K562 (cell line): ENCODE results near the gene MEIS2. TPM values are rescaled to one million over a fixed set of nuclear protein-coding genes. Genes with fewer than 3 reads are reported as not detected.

ENCODE experiments used
- ATAC-seq: fragments of 200-7000 bp; cut with Tn5 transposase; 3 replicates; pipeline ENCODE4 v1.9.1; 2020; ENCODE audit warnings: moderate library complexity
- BruUV-seq: library from RNA; stranded (reverse); fragments of 400-500 nt; replicated peaks from 2 replicates; lab custom pipeline; 2021; lab: Mats Ljungman, UMichigan
- CTCF ChIA-PET: fragments of 300-600 bp; formaldehyde crosslinking; extraction: SDS; loops from one replicate; lab custom pipeline; 2021; ENCODE audit warnings: low intra/inter-chr PET ratio; lab: Yijun Ruan, JAX
- POLR2A ChIA-PET: fragments of 300-600, 350-650 bp; sonication (Branson Sonifier 250); formaldehyde crosslinking; extraction: SDS; loops from one replicate; lab custom pipeline; 2021; ENCODE audit warnings: antibody characterized with exemption, inconsistent platforms; lab: Yijun Ruan, JAX
- DNase-seq, 4 experiments: peaks; one replicate each; pipeline versions ENCODE4 v3.0.0 to v3.0.0-alpha.2; 2011 to 2018; ENCODE audit warnings: low spot score in 3 of 4, mixed read lengths in 3 of 4; ENCODE audit errors: extremely low read depth in 1 of 4
- FAIRE-seq: peaks from 2 replicates; lab custom pipeline; 2011; peaks lifted over from hg19 to GRCh38; lab: Jason Lieb, UNC
- H2AFZ ChIP-seq: 2 replicates; pipeline ENCODE4 v1.6.0; 2011; ENCODE audit warnings: low read depth, low read length, control low read depth, inconsistent platforms
- H3K27ac ChIP-seq: fragments of 200-600 bp; 3 replicates; pipeline ENCODE4 v1.8.0; 2011; ENCODE audit warnings: low read depth, mild to moderate bottlenecking, control low read depth, inconsistent platforms, low read length, moderate library complexity, mixed read lengths; ENCODE audit errors: extremely low read depth
- H3K27me3 ChIP-seq, 2 experiments: fragments of 300-600 bp in 1 of 2; 2 replicates in 1 of 2; 3 replicates in 1 of 2; pipeline versions ENCODE4 v1.6.0 to v1.8.0; 2011; ENCODE audit warnings: inconsistent platforms in 2 of 2, low read length in 2 of 2, mild to moderate bottlenecking in 1 of 2, mixed read lengths in 1 of 2, moderate library complexity in 1 of 2; ENCODE audit not compliant: control insufficient read depth in 2 of 2, insufficient read depth in 2 of 2
- H3K36me3 ChIP-seq: fragments of 300-600 bp; 3 replicates; pipeline ENCODE4 v1.8.0; 2011; ENCODE audit warnings: mild to moderate bottlenecking, low read length, inconsistent platforms; ENCODE audit not compliant: control insufficient read depth, insufficient read depth
- H3K4me1 ChIP-seq, 2 experiments: fragments of 200-600 bp in 1 of 2; replicated peaks in 1 of 2; 2 replicates in 1 of 2; 3 replicates in 1 of 2; pipeline versions ENCODE4 v1.5.1 to v1.8.0; 2011; ENCODE audit warnings: inconsistent platforms in 2 of 2, low read length in 2 of 2, mild to moderate bottlenecking in 1 of 2, mixed read lengths in 1 of 2, moderate library complexity in 1 of 2; ENCODE audit not compliant: control insufficient read depth in 2 of 2, insufficient read depth in 2 of 2
- H3K4me2 ChIP-seq: 2 replicates; pipeline ENCODE4 v1.6.1; 2011; ENCODE audit warnings: low read length, control low read depth, inconsistent platforms, mixed read lengths; ENCODE audit not compliant: insufficient read depth
- H3K4me3 ChIP-seq: fragments of 200-600 bp; sonication (generic), shearing (Covaris generic); 2 replicates; pipeline ENCODE4 v1.5.1; 2016; ENCODE audit warnings: control low read depth, inconsistent platforms
- H3K79me2 ChIP-seq: fragments of 200-600 bp; 3 replicates; pipeline ENCODE4 v1.8.0; 2011; ENCODE audit warnings: low read length, inconsistent platforms; ENCODE audit not compliant: control insufficient read depth, insufficient read depth
- H3K9ac ChIP-seq, 2 experiments: 2 replicates each; pipeline versions ENCODE4 v1.6.0 to v1.6.1; 2011; ENCODE audit warnings: low read depth in 2 of 2, low read length in 2 of 2, control low read depth in 1 of 2, inconsistent platforms in 1 of 2, mild to moderate bottlenecking in 1 of 2, mixed read lengths in 1 of 2; ENCODE audit not compliant: insufficient read depth in 1 of 2
- H3K9me1 ChIP-seq: one replicate; pipeline ENCODE4 v1.6.0; 2011; ENCODE audit warnings: inconsistent platforms, mild to moderate bottlenecking, low read length, moderate library complexity; ENCODE audit not compliant: control insufficient read depth, insufficient read depth
- H3K9me3 ChIP-seq: replicated peaks from 2 replicates; pipeline ENCODE4 v1.5.1; 2011; ENCODE audit warnings: low read depth, low read length, inconsistent platforms; ENCODE audit not compliant: control insufficient read depth, insufficient read depth
- H4K20me1 ChIP-seq: replicated peaks from 2 replicates; pipeline ENCODE4 v1.6.1; 2011; ENCODE audit warnings: low read length, inconsistent platforms, mixed read lengths; ENCODE audit not compliant: control insufficient read depth, insufficient read depth
- ESRRA ChIP-seq: fragments of 450-650 bp; IDR thresholded peaks from 2 replicates; pipeline ENCODE4 v1.6.1; 2014; ENCODE audit warnings: low read depth, mild to moderate bottlenecking, moderate library complexity, borderline replicate concordance
- EZH2 ChIP-seq: IDR thresholded peaks from 2 replicates; pipeline ENCODE4 v1.6.1; 2012; ENCODE audit warnings: low read depth, mild to moderate bottlenecking, inconsistent platforms, low read length, borderline replicate concordance
- FOXJ3 ChIP-seq: sonication (generic); formaldehyde crosslinking; IDR thresholded peaks from 2 replicates; pipeline ENCODE4 v1.4.0; 2020; ENCODE audit warnings: mild to moderate bottlenecking, missing genetic modification reagents
- PCBP2 ChIP-seq: fragments of 200-400 bp; formaldehyde crosslinking; IDR thresholded peaks from 2 replicates; pipeline ENCODE4 v1.6.1; 2018; ENCODE audit warnings: low read length, low read depth, mild to moderate bottlenecking, moderate library complexity; ENCODE audit not compliant: poor library complexity, severe bottlenecking
- RUNX1 ChIP-seq: sonication (generic); IDR thresholded peaks from 2 replicates; pipeline ENCODE4 v1.6.1; 2016; ENCODE audit warnings: antibody characterized with exemption, low read depth
- SAFB ChIP-seq: fragments of 200-400 bp; formaldehyde crosslinking; IDR thresholded peaks from 2 replicates; pipeline ENCODE4 v1.6.1; 2017; ENCODE audit warnings: low read depth, low read length, borderline replicate concordance
- SMAD3 ChIP-seq: fragments of 450-650 bp; formaldehyde crosslinking; conservative IDR thresholded peaks from 2 replicates; pipeline ENCODE4 v1.4.0; 2020; ENCODE audit warnings: mild to moderate bottlenecking
- TAF15 ChIP-seq: fragments of 200-400 bp; formaldehyde crosslinking; IDR thresholded peaks from 2 replicates; pipeline ENCODE4 v1.6.1; 2017; ENCODE audit warnings: mild to moderate bottlenecking, low read depth, low read length, moderate library complexity
- U2AF2 ChIP-seq: fragments of 200-400 bp; formaldehyde crosslinking; optimal IDR thresholded peaks from 2 replicates; pipeline ENCODE3; 2017; ENCODE audit warnings: low read depth, mild to moderate bottlenecking, low read length
- ZBTB1 ChIP-seq: sonication (generic); formaldehyde crosslinking; IDR thresholded peaks from 2 replicates; pipeline ENCODE4 v1.8.1; 2023; ENCODE audit warnings: missing genetic modification reagents, low read depth, mild to moderate bottlenecking, borderline replicate concordance
- ZC3H11A ChIP-seq: IDR thresholded peaks from 2 replicates; pipeline ENCODE4 v1.6.1; 2012; ENCODE audit warnings: low read depth, low read length, improper control_type of control experiment
- ZFP1 ChIP-seq: fragments of 450-650 bp; formaldehyde crosslinking; IDR thresholded peaks from 2 replicates; pipeline ENCODE4 v1.4.0; 2020; ENCODE audit warnings: mild to moderate bottlenecking, mixed read lengths
- ZNF134 ChIP-seq: fragments of 250-450 bp; sonication (Bioruptor Pico); conservative IDR thresholded peaks from 2 replicates; pipeline ENCODE4 v1.4.0; 2020
- WGBS: fragments of 100-300 bp; shearing (Covaris generic); methylation state at CpG from one replicate; pipeline ENCODE4 v1.1.6; 2016; ENCODE audit warnings: low coverage, mixed read lengths; ENCODE audit not compliant: insufficient coverage; ENCODE audit errors: missing lambda C conversion rate; 5-methylcytosine and 5-hydroxymethylcytosine counted together
- in situ Hi-C: fragments of 300-500 bp; cut with MboI; formaldehyde crosslinking; loops from 4 replicates; pipeline ENCODE4 v1.15.0; 2018; ENCODE audit warnings: inconsistent platforms, mixed read lengths
- intact Hi-C: fragments of 100-400 bp; cut with micrococcal nuclease; formaldehyde crosslinking; loops from 2 replicates; pipeline ENCODE4 v1.14.2; 2022
- polyA plus RNA-seq, 8 experiments: library from polyadenylated mRNA; depleted of rRNA in 4 of 8; stranded (reverse) in 5 of 8; unstranded in 3 of 8; fragments of >200 nt; fragmentation: Nextera tagmentation in 2 of 8; fragmentation: Illumina TruSeq in 1 of 8; extraction: Ambion mirVana in 2 of 8; extraction: Trizol in 1 of 8; gene quantifications; 2 replicates each; pipeline versions ENCODE4 v1.2.1 to v1.2.3, GENCODE V29; 2011 to 2014; ENCODE audit warnings: inconsistent platforms in 1 of 8, missing spikeins in 1 of 8
- total RNA-seq, 7 experiments: library from RNA; depleted of rRNA in 6 of 7; stranded (reverse); fragments of >200 nt in 6 of 7; fragmentation: Illumina TruSeq in 2 of 7; extraction: Trizol in 2 of 7; gene quantifications; 2 replicates each; pipeline versions ENCODE4 v1.2.1 to v1.2.3, GENCODE V29; 2011 to 2021; ENCODE audit warnings: low replicate concordance in 1 of 7
- TF ChIP-seq, protein P1 (sequence below): fragments of 450-650 bp; formaldehyde crosslinking; IDR thresholded peaks from 2 replicates; pipeline ENCODE4 v1.4.0; 2020; ENCODE audit warnings: mild to moderate bottlenecking, mixed read lengths
- TF ChIP-seq, protein P2 (sequence below): fragments of 250-450 bp; sonication (Bioruptor Pico); IDR thresholded peaks from 2 replicates; pipeline ENCODE4 v1.5.0; 2020; ENCODE audit warnings: mild to moderate bottlenecking
- TF ChIP-seq, protein P3 (sequence below), 2 experiments: IDR thresholded peaks in 1 of 2; conservative IDR thresholded peaks in 1 of 2; 2 replicates each; pipeline ENCODE4 v1.6.1; 2016; ENCODE audit warnings: low read depth in 2 of 2, mild to moderate bottlenecking in 1 of 2, missing compliant biosample characterization in 1 of 2, missing genetic modification characterization in 1 of 2, moderate library complexity in 1 of 2

The MEIS2 gene
- total and polyA plus RNA-seq, 9 of the 15 experiments (the other 6 are each of a cell fraction or from before 2014, with no cell fraction given): 7.5 to 64.2 (median 22.3) TPM

DNA sequence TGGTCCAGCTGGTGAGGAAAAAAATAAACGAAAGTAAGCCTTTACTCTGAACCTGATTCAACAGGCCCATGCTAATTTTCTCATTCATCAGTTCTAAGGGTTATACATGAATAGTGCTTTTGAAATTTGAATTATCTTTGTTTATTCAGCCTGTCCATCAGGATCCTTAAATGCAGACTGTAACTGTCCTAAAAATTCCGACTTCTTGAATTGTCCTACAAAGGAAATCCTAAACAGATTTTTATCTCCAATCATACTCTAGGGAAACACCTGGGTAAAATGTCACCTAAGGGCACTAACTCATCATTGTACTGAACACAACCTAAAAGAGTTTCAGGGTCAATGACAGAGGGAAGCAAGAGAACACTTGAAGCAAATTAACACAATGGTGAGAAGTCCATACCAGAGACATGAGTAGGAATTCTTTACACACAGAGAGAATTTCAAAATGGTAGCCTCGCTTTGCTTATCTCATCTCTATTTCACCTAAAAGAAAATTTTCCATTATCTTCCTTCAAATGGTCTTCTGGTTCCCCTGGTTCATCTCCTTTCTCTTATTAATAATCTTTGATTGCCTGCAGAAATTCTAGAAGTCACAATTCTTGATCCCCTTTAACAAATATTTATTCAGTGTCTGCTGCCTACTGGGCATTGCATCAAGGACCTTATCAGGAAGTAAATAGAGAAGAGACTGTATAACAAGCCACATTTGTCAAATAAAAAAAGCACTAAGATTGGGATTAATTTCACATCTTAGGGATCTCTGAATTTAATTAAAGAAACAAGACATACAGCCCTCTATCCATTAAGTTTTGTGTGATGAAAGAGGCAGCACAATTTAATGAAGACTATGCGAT is 182.7 kb downstream of the MEIS2 start:
- intact Hi-C loops: no loop called here
- in situ Hi-C loops: no loop called here
- no peak for TF ChIP-seq SMAD3 (CRISPR knock-in tag)
- TF ChIP-seq, protein P1, sequence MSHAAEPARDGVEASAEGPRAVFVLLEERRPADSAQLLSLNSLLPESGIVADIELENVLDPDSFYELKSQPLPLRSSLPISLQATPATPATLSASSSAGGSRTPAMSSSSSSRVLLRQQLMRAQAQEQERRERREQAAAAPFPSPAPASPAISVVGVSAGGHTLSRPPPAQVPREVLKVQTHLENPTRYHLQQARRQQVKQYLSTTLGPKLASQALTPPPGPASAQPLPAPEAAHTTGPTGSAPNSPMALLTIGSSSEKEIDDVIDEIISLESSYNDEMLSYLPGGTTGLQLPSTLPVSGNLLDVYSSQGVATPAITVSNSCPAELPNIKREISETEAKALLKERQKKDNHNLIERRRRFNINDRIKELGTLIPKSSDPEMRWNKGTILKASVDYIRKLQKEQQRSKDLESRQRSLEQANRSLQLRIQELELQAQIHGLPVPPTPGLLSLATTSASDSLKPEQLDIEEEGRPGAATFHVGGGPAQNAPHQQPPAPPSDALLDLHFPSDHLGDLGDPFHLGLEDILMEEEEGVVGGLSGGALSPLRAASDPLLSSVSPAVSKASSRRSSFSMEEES (CRISPR knock-in tag): no peak
- no peak for TF ChIP-seq ZFP1 (CRISPR knock-in tag)
- no peak for TF ChIP-seq ESRRA
- TF ChIP-seq, protein P2, sequence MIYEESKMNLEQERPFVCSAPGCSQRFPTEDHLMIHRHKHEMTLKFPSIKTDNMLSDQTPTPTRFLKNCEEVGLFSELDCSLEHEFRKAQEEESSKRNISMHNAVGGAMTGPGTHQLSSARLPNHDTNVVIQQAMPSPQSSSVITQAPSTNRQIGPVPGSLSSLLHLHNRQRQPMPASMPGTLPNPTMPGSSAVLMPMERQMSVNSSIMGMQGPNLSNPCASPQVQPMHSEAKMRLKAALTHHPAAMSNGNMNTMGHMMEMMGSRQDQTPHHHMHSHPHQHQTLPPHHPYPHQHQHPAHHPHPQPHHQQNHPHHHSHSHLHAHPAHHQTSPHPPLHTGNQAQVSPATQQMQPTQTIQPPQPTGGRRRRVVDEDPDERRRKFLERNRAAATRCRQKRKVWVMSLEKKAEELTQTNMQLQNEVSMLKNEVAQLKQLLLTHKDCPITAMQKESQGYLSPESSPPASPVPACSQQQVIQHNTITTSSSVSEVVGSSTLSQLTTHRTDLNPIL (CRISPR knock-in tag): no peak
- no peak for TF ChIP-seq TAF15
- TF ChIP-seq U2AF2: no peak
- no peak for TF ChIP-seq ZBTB1 (CRISPR knock-in tag)
- no peak for TF ChIP-seq RUNX1
- no peak for TF ChIP-seq SAFB
- TF ChIP-seq EZH2: no peak
- TF ChIP-seq, protein P3, sequence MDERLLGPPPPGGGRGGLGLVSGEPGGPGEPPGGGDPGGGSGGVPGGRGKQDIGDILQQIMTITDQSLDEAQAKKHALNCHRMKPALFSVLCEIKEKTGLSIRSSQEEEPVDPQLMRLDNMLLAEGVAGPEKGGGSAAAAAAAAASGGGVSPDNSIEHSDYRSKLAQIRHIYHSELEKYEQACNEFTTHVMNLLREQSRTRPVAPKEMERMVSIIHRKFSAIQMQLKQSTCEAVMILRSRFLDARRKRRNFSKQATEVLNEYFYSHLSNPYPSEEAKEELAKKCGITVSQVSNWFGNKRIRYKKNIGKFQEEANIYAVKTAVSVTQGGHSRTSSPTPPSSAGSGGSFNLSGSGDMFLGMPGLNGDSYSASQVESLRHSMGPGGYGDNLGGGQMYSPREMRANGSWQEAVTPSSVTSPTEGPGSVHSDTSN (CRISPR knock-in tag; IDR thresholded peaks at IDR 0.05; ENCODE audit: low read depth): no peak
- TF ChIP-seq, protein P3 (tag; conservative IDR thresholded peaks at IDR 0.05; ENCODE audit: low read depth): no peak
- no peak for TF ChIP-seq ZC3H11A
- TF ChIP-seq ZNF134 (CRISPR knock-in tag): no peak
- TF ChIP-seq FOXJ3: no peak
- TF ChIP-seq PCBP2: no peak

More for the DNA sequence above, 182.7 kb downstream of the MEIS2 start:
- Histone ChIP-seq H3K79me2 (no peaks in the 10 kb centered on the region; the same call in 2 of the 3 replicates), H3K4me2 (no peak overlapping the region), H2AFZ (no peak overlapping the region), H3K9me3 (no peaks in the 10 kb centered on the region), H3K9ac (no peak overlapping the region), H3K4me3 (no peak overlapping the region), H4K20me1 (no peaks in the 10 kb centered on the region), H3K9me1 (no peaks in the 10 kb centered on the region), H3K27ac (no peak overlapping the region), H3K27me3 (no peaks in the 10 kb centered on the region), H3K36me3 (peaks cover 3% of the 10 kb centered on the region; the same call in 1 of the 3 replicates), H3K4me1 (no peaks in the 10 kb centered on the region)
- POLR2A ChIA-PET: interaction anchor here (1.4 kb wide), 1 partner anchor 180 kb away, joined by 3 read pairs; no protein-coding TSS in a partner anchor
- no peak for FAIRE-seq
- DNase-seq: no peak
- ATAC-seq: no peak
- CTCF ChIA-PET: no interaction called here
- 77% methylated on average over 4 of the region's 4 CpGs for WGBS
- BruUV-seq: no TSS peak
